Rectal smooth muscle tissue (tissue), 1 donor: ENCODE data around the gene THAP11.

Experiments
- H3K27ac ChIP-seq: one replicate; pipeline ENCODE4 v1.7.0; 2013; ENCODE audit warnings: low read depth, low read length, inconsistent platforms
- H3K27me3 ChIP-seq: one replicate; pipeline ENCODE4 v1.7.0; 2013; ENCODE audit warnings: low read length; ENCODE audit not compliant: control insufficient read depth, insufficient read depth
- H3K36me3 ChIP-seq: one replicate; pipeline ENCODE4 v1.7.0; 2013; ENCODE audit warnings: low read length; ENCODE audit not compliant: control insufficient read depth, insufficient read depth
- H3K4me1 ChIP-seq: one replicate; pipeline ENCODE4 v1.7.0; 2013; ENCODE audit warnings: low read length; ENCODE audit not compliant: control insufficient read depth, insufficient read depth
- H3K4me3 ChIP-seq: one replicate; pipeline ENCODE4 v1.7.0; 2013; ENCODE audit warnings: low read length
- H3K9ac ChIP-seq: one replicate; pipeline ENCODE4 v1.7.0; 2013; ENCODE audit warnings: low read length

The THAP11 gene

GRCh38 chr16:67872631-67873434 lies 30.7 kb downstream of the THAP11 start, which contains the start of gene EDC4:
Gene EDC4 (plus strand): TSS chr16:67873052. CDS start chr16:67873262, 210 bp downstream.
- Histone ChIP-seq H3K27me3 (no peaks in the 10 kb centered on the region), H3K9ac (peak within 1 kb of the TSS; percentile 76), H3K36me3 (peaks cover 23% of the 10 kb centered on the region), H3K4me1 (peaks cover 11% of the 10 kb centered on the region), H3K4me3 (peak within 1 kb of the TSS; percentile 92), H3K27ac (peak within 1 kb of the TSS; percentile 74)

GRCh38 chr16:67873435-67874370 lies 31.6 kb downstream of the THAP11 start:
- H3K4me1 ChIP-seq, result peaks cover 11% of the 10 kb centered on the region
- H3K36me3 ChIP-seq, result peaks cover 27% of the 10 kb centered on the region
- H3K4me3 ChIP-seq, result peak overlapping the region; percentile 92
- H3K27ac ChIP-seq, result peak overlapping the region; percentile 74
- peak overlapping the region; percentile 76 for H3K9ac ChIP-seq
- no peaks in the 10 kb centered on the region for H3K27me3 ChIP-seq

GRCh38 chr16:67874372-67874771 lies 32.3 kb downstream of the THAP11 start:
- no peak overlapping the region for H3K27ac ChIP-seq
- H3K36me3 ChIP-seq, result peaks cover 33% of the 10 kb centered on the region
- peak overlapping the region; percentile 92 for H3K4me3 ChIP-seq
- H3K9ac ChIP-seq, result no peak overlapping the region
- peaks cover 11% of the 10 kb centered on the region for H3K4me1 ChIP-seq
- H3K27me3 ChIP-seq, result no peaks in the 10 kb centered on the region

- H3K36me3 ChIP-seq, result peaks cover 59% of the 10 kb centered on the region
- H3K27me3 ChIP-seq, result no peaks in the 10 kb centered on the region
- H3K4me1 ChIP-seq, result peaks cover 11% of the 10 kb centered on the region
- no peak overlapping the region for H3K27ac ChIP-seq
- no peak overlapping the region for H3K4me3 ChIP-seq
- no peak overlapping the region for H3K9ac ChIP-seq
These were observed 34.9 kb downstream of the THAP11 start for GRCh38 chr16:67877064-67877463.

GRCh38 chr16:67878232-67878631 lies 36.1 kb downstream of the THAP11 start:
- Histone ChIP-seq H3K27ac (no peak overlapping the region), H3K4me1 (peaks cover 9% of the 10 kb centered on the region), H3K36me3 (peaks cover 71% of the 10 kb centered on the region), H3K27me3 (no peaks in the 10 kb centered on the region), H3K4me3 (no peak overlapping the region), H3K9ac (no peak overlapping the region)

GRCh38 chr16:67878846-67879245 lies 36.7 kb downstream of the THAP11 start:
- Histone ChIP-seq H3K4me1 (peaks cover 7% of the 10 kb centered on the region), H3K36me3 (peaks cover 76% of the 10 kb centered on the region), H3K9ac (no peak overlapping the region), H3K27ac (no peak overlapping the region), H3K4me3 (no peak overlapping the region), H3K27me3 (no peaks in the 10 kb centered on the region)

GRCh38 chr16:67879462-67879861 lies 37.3 kb downstream of the THAP11 start:
- no peak overlapping the region for H3K9ac ChIP-seq
- H3K4me3 ChIP-seq, result no peak overlapping the region
- H3K4me1 ChIP-seq, result peaks cover 3% of the 10 kb centered on the region
- H3K36me3 ChIP-seq, result peaks cover 80% of the 10 kb centered on the region
- no peaks in the 10 kb centered on the region for H3K27me3 ChIP-seq
- no peak overlapping the region for H3K27ac ChIP-seq

- Histone ChIP-seq H3K27me3 (no peaks in the 10 kb centered on the region), H3K4me1 (peaks cover 3% of the 10 kb centered on the region), H3K36me3 (peaks cover 80% of the 10 kb centered on the region), H3K9ac (no peak overlapping the region), H3K4me3 (no peak overlapping the region), H3K27ac (no peak overlapping the region)
These were observed 37.8 kb downstream of the THAP11 start for GRCh38 chr16:67879936-67880335.

DNA sequence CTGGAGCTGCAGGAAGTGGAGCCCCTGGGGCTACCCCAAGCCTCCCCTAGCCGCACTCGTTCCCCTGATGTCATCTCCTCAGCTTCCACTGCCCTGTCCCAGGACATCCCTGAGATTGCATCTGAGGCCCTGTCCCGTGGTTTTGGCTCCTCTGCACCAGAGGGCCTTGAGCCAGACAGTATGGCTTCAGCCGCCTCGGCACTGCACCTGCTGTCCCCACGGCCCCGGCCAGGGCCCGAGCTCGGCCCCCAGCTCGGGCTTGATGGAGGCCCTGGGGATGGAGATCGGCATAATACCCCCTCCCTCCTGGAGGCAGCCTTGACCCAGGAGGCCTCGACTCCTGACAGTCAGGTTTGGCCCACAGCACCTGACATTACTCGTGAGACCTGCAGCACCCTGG lies 38.5 kb downstream of the THAP11 start:
- H3K9ac ChIP-seq, result no peak overlapping the region
- H3K4me1 ChIP-seq, result peaks cover 3% of the 10 kb centered on the region
- no peak overlapping the region for H3K27ac ChIP-seq
- H3K4me3 ChIP-seq, result no peak overlapping the region
- peaks cover 80% of the 10 kb centered on the region for H3K36me3 ChIP-seq
- H3K27me3 ChIP-seq, result no peaks in the 10 kb centered on the region

DNA sequence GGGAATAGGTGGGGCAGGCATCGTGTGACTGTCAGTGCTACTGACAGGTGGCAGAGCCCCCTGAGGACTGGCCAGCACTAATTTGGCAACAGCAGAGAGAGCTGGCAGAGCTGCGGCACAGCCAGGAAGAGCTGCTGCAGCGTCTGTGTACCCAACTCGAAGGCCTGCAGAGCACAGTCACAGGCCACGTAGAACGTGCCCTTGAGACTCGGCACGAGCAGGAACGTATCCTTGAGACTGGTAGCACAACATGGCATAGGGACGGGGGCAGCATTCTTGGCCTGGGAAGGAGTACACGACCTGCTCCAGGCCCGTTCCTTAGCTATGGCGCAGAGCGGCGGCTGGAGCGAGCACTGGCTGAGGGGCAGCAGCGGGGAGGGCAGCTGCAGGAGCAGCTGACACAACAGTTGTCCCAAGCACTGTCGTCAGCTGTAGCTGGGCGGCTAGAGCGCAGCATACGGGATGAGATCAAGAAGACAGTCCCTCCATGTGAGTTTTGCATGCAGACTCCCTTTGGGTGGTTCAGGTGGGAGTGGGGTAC lies 39.6 kb downstream of the THAP11 start:
- no peak overlapping the region for H3K27ac ChIP-seq
- H3K4me1 ChIP-seq, result peaks cover 3% of the 10 kb centered on the region
- no peaks in the 10 kb centered on the region for H3K27me3 ChIP-seq
- no peak overlapping the region for H3K9ac ChIP-seq
- H3K4me3 ChIP-seq, result no peak overlapping the region
- H3K36me3 ChIP-seq, result peaks cover 73% of the 10 kb centered on the region

GRCh38 chr16:67882374-67883145 lies 40.4 kb downstream of the THAP11 start:
- H3K27me3 ChIP-seq, result no peaks in the 10 kb centered on the region
- H3K4me1 ChIP-seq, result peaks cover 3% of the 10 kb centered on the region
- no peak overlapping the region for H3K27ac ChIP-seq
- H3K36me3 ChIP-seq, result peaks cover 65% of the 10 kb centered on the region
- no peak overlapping the region for H3K9ac ChIP-seq
- no peak overlapping the region for H3K4me3 ChIP-seq
